HG03442 (cell line): ENCODE measurements around the gene QSOX2.

Experiments
- ATAC-seq: cut with Tn5 transposase; IDR thresholded peaks from one replicate; pipeline ENCODE4 v1.9.1; 2021; ENCODE audit warnings: mild to moderate bottlenecking, moderate library complexity; ENCODE audit not compliant: unreplicated experiment

The QSOX2 gene

GRCh38 chr9:136192289-136193126, 53.1 kb downstream of the QSOX2 start:
- ATAC-seq, result no peak

- ATAC-seq, result no peak
These were observed 53.7 kb downstream of the QSOX2 start for GRCh38 chr9:136191960-136192286.

- ATAC-seq, result no peak
These were observed 54.3 kb downstream of the QSOX2 start for GRCh38 chr9:136191099-136191959.

DNA sequence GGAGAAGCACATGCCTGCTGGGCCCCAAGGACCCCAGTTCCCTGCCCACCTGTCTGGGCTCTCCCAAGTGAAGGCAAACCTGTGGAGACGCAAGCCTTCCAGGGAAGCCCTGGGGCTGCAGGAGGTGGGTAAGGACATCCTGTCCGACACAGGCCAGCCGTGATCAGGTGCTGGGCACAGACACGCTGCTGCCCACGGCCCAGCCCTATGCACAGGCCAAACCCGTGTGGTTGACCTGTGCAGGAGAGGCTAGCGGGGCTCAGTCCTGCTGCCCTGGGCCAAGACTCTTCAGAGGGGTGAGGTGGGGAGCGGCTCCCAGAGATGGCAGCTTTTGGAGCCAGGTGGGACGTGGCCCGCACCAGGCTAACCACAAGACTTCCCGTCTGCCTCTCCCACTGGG, 55.0 kb downstream of the QSOX2 start:
- ATAC-seq, result no peak

DNA sequence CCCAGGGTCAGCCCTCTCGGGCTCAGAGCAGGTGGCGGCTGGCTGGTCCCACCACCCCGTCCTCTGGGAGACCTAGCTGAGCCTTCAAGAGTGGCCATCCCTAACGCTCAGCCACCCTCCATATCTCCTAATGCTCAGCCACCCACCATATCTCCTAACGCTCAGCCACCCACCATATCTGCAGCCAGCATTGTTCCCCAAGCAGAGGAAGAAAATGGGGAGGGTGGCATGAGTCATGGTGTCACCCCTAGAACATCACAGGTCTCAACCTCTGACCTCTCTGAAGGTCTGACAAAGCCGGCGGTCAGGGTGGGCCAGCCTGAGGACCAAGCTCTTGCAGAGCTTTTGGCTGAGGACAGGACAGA, 55.4 kb downstream of the QSOX2 start:
- ATAC-seq, result no peak

DNA sequence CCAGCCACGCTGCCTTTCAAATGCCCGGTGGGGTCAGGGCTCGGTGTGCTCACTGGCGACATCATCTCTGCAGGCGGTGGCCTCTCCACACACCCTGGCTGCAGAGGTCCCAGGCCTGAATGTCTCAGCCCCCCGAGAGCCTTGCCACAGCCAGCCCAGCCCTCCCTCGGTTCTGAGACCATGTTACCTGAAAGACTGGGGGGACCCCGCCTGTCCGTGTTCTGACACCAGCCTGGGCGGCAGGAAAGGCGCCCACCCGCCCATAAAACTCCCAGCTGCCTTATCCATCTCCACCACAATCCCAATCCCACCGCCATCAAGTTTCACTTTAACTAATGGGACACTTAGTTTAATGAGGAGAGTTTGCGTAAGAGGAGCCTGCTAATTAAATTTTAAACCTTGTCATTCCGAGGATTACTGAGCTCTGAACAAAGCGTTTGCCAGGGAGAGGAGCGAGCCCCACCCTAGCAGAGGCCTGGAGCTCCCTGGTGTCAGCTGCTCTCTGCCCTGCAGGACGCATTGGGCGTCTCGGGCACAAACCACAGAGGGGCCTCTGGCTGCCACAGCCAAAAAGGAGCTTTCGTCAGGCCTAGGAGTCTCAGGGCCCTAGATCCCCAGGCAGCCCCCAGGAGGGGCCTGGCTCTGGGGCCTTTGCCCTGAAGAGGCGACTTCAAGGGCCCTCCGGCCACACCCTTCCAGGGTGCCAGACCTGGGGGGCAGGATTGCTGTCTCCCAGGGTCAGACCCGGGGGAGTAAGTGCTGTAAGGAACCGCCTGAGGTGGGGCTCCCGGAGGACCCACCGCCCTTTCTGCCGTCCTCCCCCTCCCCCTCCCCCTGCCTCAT, 56.0 kb downstream of the QSOX2 start:
- ATAC-seq, result no peak

- ATAC-seq, result no peak
These were observed 57.7 kb downstream of the QSOX2 start for GRCh38 chr9:136187683-136188586.

DNA sequence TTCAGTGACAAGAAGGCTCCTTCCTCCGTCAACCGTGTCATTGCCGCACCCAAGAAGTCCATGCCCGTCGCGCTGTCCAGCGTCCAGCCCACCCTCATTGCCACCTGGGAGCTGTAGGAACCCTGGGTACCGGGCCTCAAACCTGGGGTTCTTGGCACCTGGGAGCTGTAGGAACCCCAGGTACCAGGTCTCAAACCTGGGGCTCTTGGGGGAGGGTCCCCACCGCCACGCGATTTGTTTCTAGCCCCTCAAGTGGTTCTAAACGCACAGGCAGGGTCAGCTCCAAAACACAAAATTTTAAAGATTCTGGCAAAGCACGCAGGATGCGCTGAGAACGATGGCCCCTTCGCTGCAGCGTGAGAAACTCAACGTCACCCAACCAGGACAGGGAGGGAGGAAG, 58.4 kb downstream of the QSOX2 start:
- no peak for ATAC-seq

DNA sequence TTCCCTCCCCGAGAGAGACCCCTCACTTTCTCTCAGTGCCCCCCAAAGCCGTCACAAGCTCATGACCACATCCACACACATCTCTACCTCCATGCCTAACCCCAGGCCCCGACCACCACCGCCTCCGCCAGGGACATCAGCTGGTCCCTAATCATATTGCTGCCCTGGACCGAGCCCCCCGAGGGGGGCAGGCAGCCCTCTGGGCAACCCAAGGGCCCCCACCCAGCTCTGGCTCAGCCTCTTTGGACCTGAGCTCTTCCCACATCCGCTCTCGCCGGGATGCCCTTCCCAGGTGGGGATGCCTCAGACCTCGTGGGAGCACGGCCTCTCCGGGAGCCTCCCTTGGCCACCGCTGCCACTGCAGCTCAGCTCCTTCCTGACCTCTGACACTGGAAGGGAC, 59.2 kb downstream of the QSOX2 start:
- ATAC-seq, result no peak

- no peak for ATAC-seq
These were observed 59.8 kb downstream of the QSOX2 start for GRCh38 chr9:136185596-136186366.

- no peak for ATAC-seq
These were observed 60.5 kb downstream of the QSOX2 start for GRCh38 chr9:136185066-136185465.

- ATAC-seq, result no peak
These were observed 62.7 kb downstream of the QSOX2 start for GRCh38 chr9:136182850-136183422.

GRCh38 chr9:136182420-136182787, 63.2 kb downstream of the QSOX2 start:
- ATAC-seq, result no peak

GRCh38 chr9:136181784-136182419, 63.7 kb downstream of the QSOX2 start:
- no peak for ATAC-seq

- no peak for ATAC-seq
These were observed 65.0 kb downstream of the QSOX2 start for GRCh38 chr9:136180586-136180985.

DNA sequence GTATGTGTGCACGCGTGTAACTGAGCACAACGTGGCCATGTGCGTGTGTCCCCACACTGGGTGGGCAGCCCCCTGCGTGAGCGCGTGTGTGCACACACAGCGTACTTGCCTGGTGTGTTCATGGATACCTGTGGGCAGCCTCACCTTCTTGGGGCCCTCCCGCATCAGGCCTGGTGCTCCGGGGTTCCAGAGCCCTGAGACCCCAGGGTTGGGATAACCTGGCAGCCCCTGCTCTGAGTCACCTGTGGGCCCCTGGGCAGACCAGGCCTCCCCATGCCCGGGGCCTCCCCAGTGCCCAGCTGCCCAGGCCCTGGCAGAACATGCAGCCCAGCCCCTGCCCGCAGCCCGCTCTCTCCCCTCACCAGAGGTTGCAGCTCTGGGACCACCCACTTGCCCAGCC, 65.9 kb downstream of the QSOX2 start:
- no peak for ATAC-seq

DNA sequence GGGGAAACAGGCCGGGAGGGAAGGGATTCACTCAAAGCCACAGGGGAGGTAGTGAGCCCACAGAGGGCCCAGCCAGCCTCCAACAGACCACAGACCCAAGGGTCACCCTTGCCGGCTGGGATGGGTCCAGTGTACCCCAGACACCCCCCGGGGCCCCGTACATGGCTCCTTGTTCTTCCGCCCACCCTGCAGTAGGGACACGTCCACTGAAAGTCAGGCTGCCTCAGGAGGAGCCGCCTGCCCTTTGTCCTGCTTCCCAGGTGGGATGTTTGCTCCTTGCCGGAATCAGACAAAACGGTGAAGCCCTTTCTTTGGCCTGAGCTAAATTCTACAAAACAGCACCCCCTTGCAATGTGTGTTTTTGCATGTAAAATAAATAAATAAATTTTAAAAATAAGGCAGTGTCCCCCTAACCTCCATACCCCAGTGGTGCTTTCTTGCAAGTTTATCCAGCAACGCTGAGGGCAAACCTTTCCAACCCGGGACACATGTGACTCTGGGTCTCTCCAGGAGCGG, 66.5 kb downstream of the QSOX2 start:
- ATAC-seq, result no peak

DNA sequence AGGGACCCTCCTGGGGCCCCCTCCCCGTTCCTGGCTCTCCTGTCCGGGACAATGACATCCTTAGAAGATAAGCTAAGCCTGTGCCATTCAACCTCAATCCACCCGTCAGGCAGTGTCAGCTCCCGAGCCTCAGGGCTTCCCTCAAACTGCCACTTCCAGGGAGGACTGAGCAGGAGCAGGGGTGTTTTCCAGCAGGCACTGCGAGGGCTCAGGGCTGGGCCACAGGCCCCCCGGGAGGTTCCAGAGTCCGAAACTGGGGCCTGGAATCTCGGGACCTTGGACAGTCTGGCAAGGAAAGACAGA, 66.9 kb downstream of the QSOX2 start:
- ATAC-seq, result no peak
